PC-9 (cell line): ENCODE results near the gene TSPAN31.

ENCODE experiments used
- EZH2 ChIP-seq: fragments of 200-600 bp; sonication (generic); IDR thresholded peaks from 2 replicates; pipeline ENCODE4 v1.8.0; 2017; ENCODE audit warnings: antibody characterized with exemption, low read depth
- TF ChIP-seq, protein P1 (sequence below): fragments of 200-600 bp; sonication (generic); conservative IDR thresholded peaks from 2 replicates; pipeline ENCODE4 v1.6.1; 2017; ENCODE audit warnings: mixed run types, antibody characterized with exemption, mild to moderate bottlenecking, moderate library complexity

DNA sequence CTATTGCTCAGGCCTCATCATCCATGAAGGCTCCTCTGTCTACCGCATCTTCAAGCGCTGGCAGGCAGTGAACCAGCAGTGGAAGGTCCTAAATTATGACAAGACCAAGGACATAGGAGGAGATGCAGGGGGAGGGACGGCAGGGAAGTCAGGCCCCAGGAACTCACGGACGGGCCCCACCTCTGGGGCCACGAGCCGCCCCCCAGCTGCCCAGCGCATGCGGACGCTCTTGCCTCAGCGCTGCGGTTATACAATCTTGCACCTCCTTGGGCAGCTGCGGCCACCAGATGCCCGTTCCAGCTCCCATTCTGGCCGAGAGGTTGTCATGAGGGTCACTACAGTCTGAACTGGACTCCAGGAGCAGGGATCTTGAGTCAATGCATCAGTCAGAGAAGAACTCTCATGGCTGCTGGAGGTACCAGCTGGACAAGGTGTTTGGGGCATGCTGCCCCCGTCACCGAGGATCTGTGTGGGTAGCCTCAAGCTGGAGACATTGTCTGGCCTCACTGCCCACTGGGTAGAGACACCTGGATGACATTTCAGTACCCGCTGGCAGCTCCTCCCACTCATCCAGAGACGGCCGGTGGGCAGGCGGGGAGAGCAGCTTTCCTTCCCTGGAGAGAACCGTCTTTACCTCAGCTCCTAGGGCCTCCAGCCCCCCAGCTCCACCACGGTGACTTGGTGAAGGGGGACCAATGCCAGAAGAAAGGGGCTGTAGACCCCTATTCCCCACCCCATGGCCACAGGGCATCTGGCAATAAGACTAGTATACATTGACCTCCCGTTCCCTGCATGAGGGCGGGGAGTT is 13.9 kb downstream of the TSPAN31 start:
- TF ChIP-seq, protein P1, sequence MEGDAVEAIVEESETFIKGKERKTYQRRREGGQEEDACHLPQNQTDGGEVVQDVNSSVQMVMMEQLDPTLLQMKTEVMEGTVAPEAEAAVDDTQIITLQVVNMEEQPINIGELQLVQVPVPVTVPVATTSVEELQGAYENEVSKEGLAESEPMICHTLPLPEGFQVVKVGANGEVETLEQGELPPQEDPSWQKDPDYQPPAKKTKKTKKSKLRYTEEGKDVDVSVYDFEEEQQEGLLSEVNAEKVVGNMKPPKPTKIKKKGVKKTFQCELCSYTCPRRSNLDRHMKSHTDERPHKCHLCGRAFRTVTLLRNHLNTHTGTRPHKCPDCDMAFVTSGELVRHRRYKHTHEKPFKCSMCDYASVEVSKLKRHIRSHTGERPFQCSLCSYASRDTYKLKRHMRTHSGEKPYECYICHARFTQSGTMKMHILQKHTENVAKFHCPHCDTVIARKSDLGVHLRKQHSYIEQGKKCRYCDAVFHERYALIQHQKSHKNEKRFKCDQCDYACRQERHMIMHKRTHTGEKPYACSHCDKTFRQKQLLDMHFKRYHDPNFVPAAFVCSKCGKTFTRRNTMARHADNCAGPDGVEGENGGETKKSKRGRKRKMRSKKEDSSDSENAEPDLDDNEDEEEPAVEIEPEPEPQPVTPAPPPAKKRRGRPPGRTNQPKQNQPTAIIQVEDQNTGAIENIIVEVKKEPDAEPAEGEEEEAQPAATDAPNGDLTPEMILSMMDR = no peak
- TF ChIP-seq EZH2 = no peak
